Left colon (tissue), 2 donors: ENCODE measurements around the gene ARMH4. TPM values are rescaled to one million over a fixed set of nuclear protein-coding genes. Genes with fewer than 3 reads are reported as not detected.
"Not testable (repeated sequence)": the region's sequence is repeated elsewhere in the genome, so short reads cannot be mapped to it uniquely, and the experiment has no call there.

Experiments used
- ATAC-seq: fragments of 200-7000 bp; cut with Tn5 transposase; one replicate; pipeline ENCODE4 v1.9.1; 2020; ENCODE audit warnings: mild to moderate bottlenecking, moderate library complexity
- DNase-seq, 2 donors: peaks; one replicate each; pipeline ENCODE4 v3.0.0-alpha.2; 2020
- intact Hi-C, 2 donors: fragments of 100-400 bp; cut with DNase I in 1 of 2; cut with micrococcal nuclease in 1 of 2; formaldehyde crosslinking; loops; one replicate each; pipeline versions ENCODE4 v1.11.2 to v1.14.0; 2022; cut with DNase I, micrococcal nuclease
- total RNA-seq, 2 donors: library from RNA; stranded (reverse); fragmentation: NEBNext Ultra II Directional; extraction: Animal tissue kit (Norgen Biotek cat#: 25700); gene quantifications; one replicate each; pipeline ENCODE4 v1.2.1, GENCODE V29; 2021
- donor health status: DM: no; HTN: no; CAD: no.
- donor health status: DM: yes; HTN: yes; CAD: no.

Gene ARMH4
- total RNA-seq, 2 donors from 2014 or later, result 0.82 to 2.7 TPM

DNA sequence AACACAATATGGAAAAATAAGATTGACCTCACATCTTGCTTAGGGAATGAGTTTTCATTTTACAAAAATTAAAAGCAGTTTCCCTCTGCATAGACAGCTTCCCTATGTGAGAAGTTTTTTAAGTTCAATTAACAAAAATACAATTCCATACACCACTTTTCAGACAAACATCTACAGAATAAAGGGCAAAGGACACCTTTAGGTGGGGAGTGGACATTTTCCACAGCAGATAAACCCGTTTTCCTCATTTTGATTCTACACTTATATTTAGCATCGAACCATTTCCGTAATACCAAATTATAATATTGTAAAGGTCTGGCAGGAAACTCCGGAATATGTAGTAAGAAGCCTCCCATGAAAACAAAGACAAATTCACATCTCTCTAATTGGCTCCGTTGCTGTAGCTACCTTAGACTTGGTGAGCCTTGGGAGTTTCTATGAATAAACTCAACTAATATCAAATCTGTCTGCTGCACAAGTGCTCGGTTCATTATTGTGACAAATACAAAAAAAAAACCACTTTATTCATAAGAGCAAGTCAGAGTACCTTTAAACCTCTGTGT, 1.7 kb downstream of the ARMH4 start:
- intact Hi-C loops, result no loop called here
- no peak for ATAC-seq
- no peak for DNase-seq

DNA sequence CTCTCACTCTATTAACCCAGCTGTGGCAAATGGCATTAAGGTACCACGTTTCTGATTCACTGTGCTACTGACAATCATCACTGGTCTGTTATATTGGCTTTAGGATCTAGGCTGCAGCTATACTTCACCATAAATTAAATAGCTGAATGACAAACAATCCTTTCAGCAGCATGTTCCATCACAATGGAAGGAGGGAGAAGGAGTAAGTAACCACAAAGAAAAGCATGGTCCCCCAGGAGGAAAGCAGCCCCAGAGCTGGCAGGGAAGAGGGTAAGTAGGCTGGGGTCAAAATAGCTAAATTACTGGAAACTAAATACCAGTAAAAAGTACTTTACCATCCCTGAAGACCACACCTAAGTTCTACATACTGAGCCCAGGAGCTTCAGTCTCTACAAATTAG, 2.8 kb downstream of the ARMH4 start:
- DNase-seq, result no peak
- intact Hi-C loops, result no loop called here

DNA sequence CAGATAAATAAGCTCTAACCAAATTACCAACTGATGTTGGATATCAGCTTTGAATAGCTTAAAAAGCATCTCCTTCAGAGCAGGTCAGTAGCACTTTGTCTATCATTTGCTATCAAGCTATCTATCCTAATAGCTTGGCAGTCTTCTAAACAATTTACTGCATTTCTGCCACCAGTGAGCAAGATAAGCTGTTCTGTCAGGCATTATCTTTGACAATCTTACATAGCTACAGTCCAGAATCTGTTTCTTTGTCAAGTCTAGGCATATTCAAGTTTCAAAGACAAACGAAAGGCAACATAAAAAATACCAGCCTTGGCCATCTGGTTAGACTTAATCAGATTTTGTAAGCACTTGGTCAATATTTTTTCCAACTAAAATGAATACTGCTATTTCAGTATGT, 5.6 kb downstream of the ARMH4 start:
- DNase-seq (no peak), ATAC-seq (no peak)
- intact Hi-C loops, result no loop called here

More for the DNA sequence above, 2.8 kb downstream of the ARMH4 start:
- ATAC-seq, result no peak

DNA sequence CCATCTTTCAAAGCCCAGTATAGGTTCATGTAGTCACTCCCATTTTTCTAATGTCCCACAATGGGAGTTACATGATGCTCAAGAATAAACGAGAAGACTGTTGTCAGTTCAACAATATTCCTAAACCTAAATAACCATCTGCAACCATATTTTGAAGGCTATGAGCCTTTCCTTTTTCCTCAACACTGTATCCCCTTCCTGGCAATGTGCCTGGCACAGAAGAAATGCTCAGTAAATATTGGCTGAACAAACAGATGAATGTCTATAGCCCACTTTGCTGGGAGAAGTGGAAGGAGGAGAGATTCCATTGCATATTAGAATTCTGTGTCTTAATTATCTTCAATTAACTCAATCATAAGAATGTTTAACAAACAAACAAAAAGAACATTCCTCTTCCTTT, 6.1 kb downstream of the ARMH4 start:
- ATAC-seq (no peak), DNase-seq (no peak)
- intact Hi-C loops, result no loop called here

DNA sequence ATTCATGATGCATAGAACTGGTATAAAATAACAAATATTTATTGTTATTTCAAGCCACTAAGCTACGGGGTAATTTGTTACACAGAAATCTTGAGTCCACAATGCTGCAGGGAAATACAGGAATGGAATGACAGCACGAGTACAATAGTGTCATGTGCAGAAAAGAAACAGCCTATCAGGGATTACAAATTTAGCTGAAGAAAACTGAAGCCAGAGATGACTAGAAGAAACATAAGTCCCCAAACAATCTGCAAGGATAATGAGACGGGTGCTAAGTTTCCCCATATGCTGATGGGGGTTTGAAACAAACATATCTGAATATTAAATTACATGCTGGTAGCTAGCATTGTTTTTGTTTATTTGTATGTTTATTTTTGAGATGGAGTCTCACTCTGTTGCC, 8.9 kb downstream of the ARMH4 start:
- intact Hi-C loops, result no loop called here
- DNase-seq (no peak), ATAC-seq (no peak)

DNA sequence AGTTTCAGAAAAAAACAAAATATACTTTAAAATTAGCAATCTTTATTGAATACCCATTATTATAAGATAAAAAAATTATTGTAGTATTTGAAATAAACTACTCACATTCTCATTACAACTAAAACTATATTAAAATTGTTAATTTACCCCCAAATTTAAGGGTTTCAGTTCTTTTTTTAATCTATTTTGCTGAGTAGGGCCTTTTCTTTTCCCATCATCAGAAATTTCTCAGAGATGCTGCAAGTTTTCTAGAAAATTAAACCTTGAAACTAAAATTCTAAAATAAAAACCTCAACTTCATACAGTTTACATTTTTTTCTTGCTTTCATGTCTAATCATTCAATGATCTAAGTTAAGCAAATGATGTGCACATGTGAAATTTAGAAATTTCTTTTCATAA, 10.1 kb downstream of the ARMH4 start:
- DNase-seq, result no peak
- ATAC-seq, result no peak
- intact Hi-C loops, result no loop called here

DNA sequence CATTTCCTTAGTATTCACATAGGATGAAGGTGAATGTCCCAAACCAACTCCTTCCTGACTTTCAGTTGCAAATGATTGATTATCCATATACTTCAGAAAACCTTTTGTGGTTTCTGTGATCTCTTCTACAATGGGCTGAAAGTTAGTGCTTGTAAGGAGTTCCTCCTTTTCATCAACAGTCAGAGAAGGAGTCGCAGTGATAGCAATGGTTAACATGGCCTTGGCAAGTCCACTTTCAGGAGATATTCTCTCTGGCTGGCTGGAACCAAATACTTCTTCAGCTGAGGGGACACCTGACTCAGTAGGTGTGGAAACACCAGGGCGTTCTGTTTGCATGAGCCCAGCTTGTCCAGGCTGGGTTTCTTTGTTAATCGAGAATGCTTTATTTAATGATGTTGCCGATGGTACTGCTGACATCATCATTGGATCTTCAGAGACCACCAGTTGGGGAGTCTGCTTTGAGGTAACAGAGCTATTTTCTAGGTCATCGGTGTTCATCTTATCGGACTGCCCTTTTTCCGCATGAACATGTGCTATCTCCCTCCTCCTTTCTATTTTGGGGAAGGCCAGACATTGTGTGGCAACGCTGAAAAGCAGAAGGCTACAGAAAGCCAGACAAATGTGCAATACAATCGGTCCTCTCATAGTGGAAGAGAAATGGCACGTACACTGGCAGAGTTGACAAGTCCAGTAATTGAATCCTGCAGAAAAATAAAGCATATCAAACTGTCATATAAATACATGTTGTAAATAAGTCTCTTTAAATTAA, 13.1 kb downstream of the ARMH4 start:
- no peak for DNase-seq
- ATAC-seq, result no peak
- intact Hi-C loops, result no loop called here

DNA sequence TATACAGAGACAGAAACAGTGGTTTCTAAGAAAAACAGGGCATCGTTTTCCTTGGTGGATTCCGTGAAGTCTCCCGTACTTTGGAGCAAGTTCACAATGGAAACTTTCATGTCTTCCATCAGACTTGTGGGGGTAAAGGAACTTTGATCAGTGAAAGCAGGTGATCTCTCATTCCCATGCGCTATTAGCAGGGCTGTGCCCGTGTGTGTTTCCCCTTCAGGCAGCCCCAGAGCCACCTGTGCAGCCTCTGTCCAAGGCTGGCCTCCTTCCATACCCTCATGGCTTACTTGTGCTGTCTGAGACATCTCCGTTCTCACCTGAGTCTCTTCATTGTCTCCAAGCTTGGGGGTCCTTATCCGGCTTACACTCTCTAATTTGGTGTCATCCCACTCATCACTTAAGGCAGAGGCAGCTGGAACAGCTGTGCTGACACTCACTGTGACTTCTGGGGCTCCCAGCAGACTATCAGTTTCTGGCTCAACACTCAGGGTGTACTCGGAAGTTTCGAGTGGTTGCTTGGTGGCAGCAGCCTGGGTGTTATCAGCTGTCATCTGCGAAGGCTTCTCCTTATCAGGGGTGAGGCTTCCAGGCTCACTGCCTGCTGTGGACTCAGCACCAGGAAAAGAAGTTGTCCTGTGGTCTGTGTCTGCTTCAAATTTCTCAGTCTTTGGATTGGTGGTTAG, 13.8 kb downstream of the ARMH4 start:
- ATAC-seq, result no peak
- no peak for DNase-seq
- intact Hi-C loops, result no loop called here

DNA sequence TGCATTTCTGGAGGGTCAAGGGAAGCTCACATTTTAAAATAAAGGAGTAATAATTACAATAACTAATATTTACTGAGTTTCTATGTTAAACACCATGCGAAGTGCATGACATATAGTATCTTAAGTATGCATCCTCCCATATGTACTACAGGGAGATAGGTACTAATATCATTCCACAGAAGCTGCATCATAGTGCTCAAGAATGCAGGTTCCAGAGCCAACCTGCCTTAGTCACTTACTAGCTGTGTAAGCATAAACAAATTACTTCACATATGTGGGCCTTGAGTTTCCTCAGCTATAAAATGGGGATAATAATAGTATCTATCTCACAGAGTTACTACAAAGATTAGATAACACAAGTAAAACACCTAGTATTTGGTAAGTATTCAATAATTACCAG, 18.3 kb downstream of the ARMH4 start:
- DNase-seq (no peak), ATAC-seq (no peak)
- intact Hi-C loops, result no loop called here

DNA sequence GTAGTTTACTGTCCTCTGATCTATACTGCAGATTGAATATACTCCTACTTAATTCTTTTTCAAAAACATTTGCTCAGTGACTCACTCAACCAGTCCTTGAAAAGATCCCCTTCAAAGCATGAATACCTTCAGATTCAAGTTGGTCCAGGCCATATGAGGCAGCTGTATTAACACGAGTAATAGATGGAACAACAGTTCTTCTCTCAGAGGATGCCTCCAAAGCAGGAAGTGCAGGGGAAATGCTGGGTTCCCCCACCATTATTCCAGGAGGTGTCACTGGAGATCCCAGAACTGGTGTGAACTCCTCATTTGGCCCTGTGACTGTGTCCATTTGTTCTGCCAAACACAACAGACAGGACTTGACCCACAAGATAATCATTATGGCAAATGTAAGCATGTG, 20.6 kb downstream of the ARMH4 start:
- ATAC-seq, result no peak
- intact Hi-C loops, result no loop called here
- no peak for DNase-seq

DNA sequence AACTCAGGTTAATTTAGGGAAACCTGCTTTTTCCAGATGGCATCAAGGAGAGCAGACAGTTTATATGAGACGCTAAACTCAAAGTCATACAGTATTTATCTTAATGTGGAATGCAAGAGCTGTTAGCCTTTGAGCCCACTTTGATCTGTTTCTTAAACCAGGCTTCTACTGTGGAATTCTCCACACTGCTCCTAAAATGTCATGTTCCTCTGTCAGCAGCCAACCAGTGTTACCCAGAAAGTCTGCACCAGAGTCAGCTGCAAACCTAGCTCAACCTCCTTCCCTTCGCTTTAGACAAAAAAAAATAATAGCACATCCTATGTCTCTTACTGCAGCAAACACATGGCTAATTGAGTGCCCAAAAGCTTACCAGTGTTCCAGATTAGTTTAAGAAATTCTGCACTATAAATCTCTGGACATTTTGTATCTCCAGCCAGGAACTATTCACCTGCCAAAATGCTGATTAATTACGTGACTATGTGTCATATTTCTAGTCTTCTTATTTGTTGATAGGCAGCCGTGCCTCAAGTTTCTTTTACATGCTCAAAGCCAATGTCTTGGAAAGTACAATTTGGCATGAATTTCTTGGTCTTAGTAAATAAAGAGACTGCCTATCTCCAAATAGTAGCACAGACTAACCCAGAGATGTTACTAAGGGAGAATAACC, 21.8 kb downstream of the ARMH4 start:
- intact Hi-C loops, result no loop called here
- ATAC-seq, result no peak

DNA sequence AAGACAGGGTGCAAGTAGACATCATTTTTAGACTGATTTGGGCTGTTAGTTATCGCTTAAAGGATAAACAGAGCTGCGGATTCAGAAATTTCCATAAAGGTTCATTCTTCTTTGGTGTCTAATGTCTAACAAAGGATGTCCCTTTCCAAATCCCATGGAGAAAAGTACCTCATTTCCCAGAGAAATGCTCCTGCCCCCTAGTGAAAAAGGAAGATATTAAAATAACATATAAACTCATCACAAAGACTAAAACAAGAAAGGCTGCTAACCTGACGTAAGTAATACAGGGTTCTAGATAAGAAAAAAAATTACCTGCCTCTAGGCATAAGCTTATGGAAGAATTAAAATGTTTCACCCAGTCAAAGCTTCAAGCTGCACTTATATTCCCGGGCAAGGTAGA, 22.8 kb downstream of the ARMH4 start:
- DNase-seq (no peak), ATAC-seq (no peak)
- intact Hi-C loops, result no loop called here

More for the DNA sequence above, 21.8 kb downstream of the ARMH4 start:
- DNase-seq, result no peak

DNA sequence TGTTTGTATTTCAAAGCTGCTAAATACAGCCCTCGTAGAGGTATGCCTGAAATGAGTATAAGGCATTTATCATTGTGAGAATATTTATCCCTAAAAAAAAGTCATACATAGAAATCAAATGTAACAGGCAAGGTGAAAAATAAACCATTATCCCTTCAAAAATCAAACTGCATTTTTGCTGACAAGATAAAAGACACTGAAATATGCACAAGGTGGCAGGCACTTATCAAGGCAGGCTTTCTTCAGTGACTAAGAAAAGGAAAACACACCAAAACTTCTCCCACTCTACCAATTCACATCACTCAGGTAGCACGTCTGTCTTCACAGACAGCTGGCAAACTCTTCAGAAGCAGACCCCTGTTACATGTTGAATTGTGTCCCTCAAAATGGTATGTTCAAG, 23.6 kb downstream of the ARMH4 start:
- DNase-seq (no peak), ATAC-seq (no peak)
- intact Hi-C loops, result no loop called here

DNA sequence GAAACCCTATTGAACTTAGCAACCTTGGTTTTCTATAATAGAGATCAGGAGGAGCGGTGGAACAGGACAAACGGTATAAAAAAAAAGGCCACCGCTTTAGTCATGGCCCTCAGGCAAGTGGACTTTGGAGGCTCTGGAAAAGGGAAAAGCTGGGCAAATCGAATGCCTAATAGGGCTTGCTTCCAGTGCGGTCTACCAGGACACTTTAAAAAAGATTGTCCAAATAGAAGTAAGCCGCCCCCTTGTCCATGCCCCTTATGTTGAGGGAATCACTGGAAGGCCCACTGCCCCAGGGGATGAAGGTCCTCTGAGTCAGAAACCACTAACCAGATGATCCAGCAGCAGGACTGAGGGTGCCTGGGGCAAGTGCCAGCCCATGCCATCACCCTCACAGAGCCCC, 29.5 kb downstream of the ARMH4 start:
- ATAC-seq, intact Hi-C loops, DNase-seq: not testable (repeated sequence)

DNA sequence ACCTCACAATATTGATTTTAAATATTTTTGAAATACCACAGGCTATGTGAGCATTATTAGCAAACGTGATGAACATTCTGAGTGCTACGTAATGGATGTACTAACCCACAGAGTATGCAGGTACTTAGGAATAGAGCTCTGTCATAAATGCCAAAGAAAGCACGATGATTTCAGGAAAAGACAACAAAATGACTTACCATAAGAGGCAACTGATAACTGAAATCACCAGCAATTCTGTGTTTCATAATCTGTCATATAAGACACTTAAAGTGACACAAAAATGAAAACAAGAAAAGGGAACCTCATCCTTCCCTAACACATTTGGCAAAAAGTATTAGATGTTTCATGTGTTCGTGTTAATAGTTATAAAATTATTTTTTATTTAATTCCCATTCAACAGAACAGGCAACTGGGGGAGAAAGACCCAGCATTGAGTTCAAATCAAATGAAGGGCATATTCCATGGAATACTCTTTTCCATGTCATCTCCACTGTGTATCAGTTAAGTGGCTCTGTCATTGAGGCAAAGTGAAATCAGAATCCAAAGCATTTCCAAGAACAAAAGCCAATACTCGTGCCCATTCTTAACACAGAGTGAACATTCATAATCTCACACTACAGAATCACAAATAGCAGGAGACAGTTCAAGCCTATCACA, 30.4 kb downstream of the ARMH4 start:
- intact Hi-C loops, result no loop called here
- ATAC-seq, result no peak
- DNase-seq, result no peak

DNA sequence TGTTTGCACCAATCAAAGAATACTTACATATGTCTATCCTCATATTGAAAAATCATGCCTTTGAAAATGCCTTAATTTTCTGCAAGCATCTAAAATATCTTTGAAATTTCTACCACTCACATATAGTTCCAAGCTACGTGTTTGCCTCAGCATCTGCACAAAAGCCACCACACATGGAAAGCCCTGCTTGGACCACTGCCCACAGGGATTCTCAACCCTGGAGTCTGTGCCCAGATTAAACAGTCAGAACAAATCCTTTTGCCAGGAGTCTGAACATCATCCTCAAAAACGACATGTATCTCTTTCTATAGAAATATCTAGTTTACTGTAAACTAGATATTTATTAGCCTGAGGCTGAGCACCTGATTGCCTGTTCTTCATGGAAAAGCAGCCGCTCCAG, 32.6 kb downstream of the ARMH4 start:
- intact Hi-C loops, result no loop called here
- no peak for ATAC-seq
- DNase-seq, result no peak

DNA sequence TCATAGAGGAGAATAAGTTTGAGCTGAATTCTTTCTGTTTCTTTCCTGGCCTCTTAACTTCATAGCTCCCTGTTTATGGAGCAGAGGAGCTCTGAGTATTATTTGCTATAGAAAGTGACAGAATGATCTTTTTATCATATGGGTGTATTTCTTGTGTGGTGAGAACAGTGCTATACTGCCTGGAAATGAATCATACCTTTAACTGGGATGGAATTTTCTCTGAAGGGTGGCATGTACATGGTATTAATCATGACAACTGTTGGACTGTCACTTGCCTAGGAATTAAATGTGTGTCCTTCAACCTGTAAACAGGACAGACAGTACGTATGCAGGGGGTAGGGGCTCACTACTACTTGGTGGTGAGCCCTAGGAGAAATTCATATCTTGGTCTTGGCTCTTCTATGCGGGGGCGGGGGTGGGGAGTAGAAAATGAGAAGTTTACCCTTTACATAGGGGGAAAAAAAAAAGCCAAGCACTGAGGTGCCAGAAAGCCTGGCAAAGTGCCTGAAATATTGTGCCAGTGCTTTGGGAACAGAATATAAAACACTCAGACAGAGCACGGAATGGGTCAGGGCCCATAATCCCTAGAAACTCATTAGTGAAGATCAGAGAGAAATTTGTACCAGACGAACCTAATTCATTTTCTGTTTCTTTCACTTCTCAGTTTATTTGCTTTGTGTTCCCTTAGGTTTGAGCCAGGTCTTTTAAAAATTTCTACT, 33.8 kb downstream of the ARMH4 start:
- intact Hi-C loops, result no loop called here
- no peak for ATAC-seq
- DNase-seq, result no peak

DNA sequence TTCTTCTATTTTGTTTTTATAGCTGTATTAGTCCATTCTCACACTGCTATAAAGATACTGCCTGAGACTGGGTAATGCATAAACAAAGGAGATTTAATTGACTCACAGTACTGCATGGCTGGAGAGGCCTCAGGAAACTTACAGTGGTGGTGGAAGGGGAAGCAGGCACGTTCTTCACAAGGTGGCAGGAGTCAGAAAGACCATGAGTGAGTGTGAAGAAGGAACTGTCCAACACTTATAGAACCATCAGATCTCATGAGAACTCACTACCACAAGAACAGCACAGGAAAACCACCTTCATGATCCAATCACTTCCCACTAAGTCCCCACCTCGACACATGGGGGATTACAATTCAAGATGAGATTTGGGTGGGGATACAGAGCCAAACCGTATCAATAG, 42.3 kb downstream of the ARMH4 start:
- intact Hi-C loops, result loop anchor here (2.0 to 5.0 kb wide), 2 partner anchors 53 to 57 kb away; no protein-coding TSS in a partner anchor
- ATAC-seq (no peak), DNase-seq (no peak)

DNA sequence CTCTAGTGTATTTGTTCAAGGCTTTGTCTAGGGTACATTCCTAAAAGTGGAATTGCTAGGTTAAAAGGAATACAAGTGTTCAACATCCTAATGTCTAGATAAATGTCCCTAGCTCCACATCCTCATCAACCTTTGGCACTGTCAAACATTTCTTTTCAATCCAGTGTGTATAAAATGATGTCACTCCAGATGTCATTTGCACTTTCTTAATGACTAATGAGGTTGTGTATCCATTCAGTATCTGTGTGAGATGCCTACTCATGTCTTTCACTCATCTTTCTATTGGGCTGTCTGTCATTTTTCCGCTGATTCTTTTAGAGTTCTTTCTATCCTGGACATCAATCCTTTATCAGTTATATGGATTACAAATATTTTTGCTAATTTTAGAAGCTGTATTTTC, 43.3 kb downstream of the ARMH4 start:
- intact Hi-C loops, result loop anchor here (2.0 to 5.0 kb wide), 2 partner anchors 54 to 58 kb away; no protein-coding TSS in a partner anchor
- no peak for ATAC-seq
- no peak for DNase-seq
